K562 (cell line): ENCODE results near the gene AIFM3. TPM values are rescaled to one million over a fixed set of nuclear protein-coding genes. Genes with fewer than 3 reads are reported as not detected.

Source experiments
- BCL6 ChIP-seq: fragments of 250-450 bp; sonication (Bioruptor Pico); IDR thresholded peaks from 2 replicates; pipeline ENCODE4 v1.4.0; 2020
- ETS2 ChIP-seq: IDR thresholded peaks from 2 replicates; pipeline ENCODE4 v1.6.1; 2016; ENCODE audit warnings: borderline replicate concordance, missing genetic modification characterization, mild to moderate bottlenecking, moderate library complexity, missing compliant biosample characterization; ENCODE audit not compliant: poor library complexity, severe bottlenecking
- NR1H2 ChIP-seq: sonication (generic); formaldehyde crosslinking; IDR thresholded peaks from 2 replicates; pipeline ENCODE4 v1.4.0; 2020; ENCODE audit warnings: mild to moderate bottlenecking, missing genetic modification reagents
- SLC30A9 ChIP-seq: fragments of 250-450 bp; sonication (Bioruptor Pico); IDR thresholded peaks from 2 replicates; pipeline ENCODE4 v1.8.0; 2022; ENCODE audit warnings: mild to moderate bottlenecking, moderate library complexity
- SMARCB1 ChIP-seq: IDR thresholded peaks from 2 replicates; pipeline ENCODE4 v1.6.1; 2011; ENCODE audit warnings: improper control_type of control experiment, low read depth; ENCODE audit not compliant: insufficient read length
- SRSF3 ChIP-seq: fragments of 200-400 bp; formaldehyde crosslinking; IDR thresholded peaks from 2 replicates; pipeline ENCODE4 v1.6.1; 2016; ENCODE audit warnings: mild to moderate bottlenecking, low read length, moderate library complexity; ENCODE audit not compliant: insufficient read depth
- THRB ChIP-seq: fragments of 450-650 bp; formaldehyde crosslinking; conservative IDR thresholded peaks from 2 replicates; pipeline ENCODE4 v1.4.0; 2022; ENCODE audit warnings: mild to moderate bottlenecking, missing genetic modification characterization
- YBX1 ChIP-seq: fragments of 450-650 bp; IDR thresholded peaks from 2 replicates; pipeline ENCODE4 v1.7.1; 2016; ENCODE audit warnings: mild to moderate bottlenecking
- ZMIZ1 ChIP-seq, 2 experiments: fragments of 150-350 bp in 1 of 2; IDR thresholded peaks; 2 replicates each; pipeline ENCODE4 v1.6.1; 2012 to 2016; ENCODE audit warnings: low read depth in 2 of 2, low read length in 2 of 2, mild to moderate bottlenecking in 1 of 2, moderate library complexity in 1 of 2
- ZNF23 ChIP-seq: fragments of 250-450 bp; sonication (Bioruptor Pico); IDR thresholded peaks from 2 replicates; pipeline ENCODE4 v1.4.0; 2020; ENCODE audit warnings: mild to moderate bottlenecking
- ZNF354B ChIP-seq: fragments of 250-450 bp; sonication (Bioruptor Pico); IDR thresholded peaks from 2 replicates; pipeline ENCODE4 v1.4.0; 2020
- ZNF696 ChIP-seq: fragments of 250-450 bp; sonication (Bioruptor Pico); conservative IDR thresholded peaks from 2 replicates; pipeline ENCODE4 v1.4.0; 2020; ENCODE audit warnings: mild to moderate bottlenecking, moderate library complexity
- polyA plus RNA-seq, 8 experiments: library from polyadenylated mRNA; depleted of rRNA in 4 of 8; stranded (reverse) in 5 of 8; unstranded in 3 of 8; fragments of >200 nt; fragmentation: Nextera tagmentation in 2 of 8; fragmentation: Illumina TruSeq in 1 of 8; extraction: Ambion mirVana in 2 of 8; extraction: Trizol in 1 of 8; gene quantifications; 2 replicates each; pipeline versions ENCODE4 v1.2.1 to v1.2.3, GENCODE V29; 2011 to 2014; ENCODE audit warnings: inconsistent platforms in 1 of 8, missing spikeins in 1 of 8
- total RNA-seq, 7 experiments: library from RNA; depleted of rRNA in 6 of 7; stranded (reverse); fragments of >200 nt in 6 of 7; fragmentation: Illumina TruSeq in 2 of 7; extraction: Trizol in 2 of 7; gene quantifications; 2 replicates each; pipeline versions ENCODE4 v1.2.1 to v1.2.3, GENCODE V29; 2011 to 2021; ENCODE audit warnings: low replicate concordance in 1 of 7

AIFM3 gene
- total and polyA plus RNA-seq, 9 of the 15 experiments (the other 6 are each of a cell fraction or from before 2014, with no cell fraction given), result 0.03 to 0.20 (median 0.07) TPM; not detected in 1

GRCh38 chr22:20997536-20998257 lies 30.6 kb downstream of the AIFM3 start (continued):
- TF ChIP-seq THRB, result peak; percentile 23; the same call in 1 of the 2 replicates
- no peak for TF ChIP-seq ZNF354B (CRISPR knock-in tag)
- TF ChIP-seq ZMIZ1 (IDR thresholded peaks at IDR 0.05; ENCODE audit: low read depth in 2 of 2, low read length in 2 of 2), result 0 out of 4 replicates have a peak, but pooled peaks of 1 of the 2 experiments have one; percentile 9
- TF ChIP-seq YBX1, result no peak
- TF ChIP-seq ZNF696 (CRISPR knock-in tag), result 0 out of 2 replicates have a peak, but pooled peaks have one; percentile 32
- TF ChIP-seq SMARCB1, result no peak
- no peak for TF ChIP-seq NR1H2 (CRISPR knock-in tag)
- no peak for TF ChIP-seq SLC30A9
- TF ChIP-seq ZNF23 (CRISPR knock-in tag), result 0 out of 2 replicates have a peak, but pooled peaks have one; percentile 5
- no peak for TF ChIP-seq ETS2 (tag)
- TF ChIP-seq BCL6 (CRISPR knock-in tag), result no peak
- TF ChIP-seq SRSF3, result no peak
